Fibroblast of mammary gland (primary cell): ENCODE results near the gene LAIR1.

Experiments
- DNase-seq: peaks from one replicate; pipeline ENCODE4 v3.0.0-alpha.2; 2010; ENCODE audit warnings: low read depth
- H3K4me3 ChIP-seq: 2 replicates; pipeline ENCODE4 v1.5.1; 2011; ENCODE audit warnings: low read depth, mild to moderate bottlenecking, low read length, moderate library complexity; ENCODE audit not compliant: control insufficient read depth
- CTCF ChIP-seq: conservative IDR thresholded peaks from 2 replicates; pipeline ENCODE4 v1.5.1; 2011; ENCODE audit warnings: low read depth, low read length, inconsistent platforms; ENCODE audit not compliant: control insufficient read depth, insufficient read depth

Gene LAIR1

GRCh38 chr19:54352546-54352945 is 12.2 kb downstream of the LAIR1 start:
- no peak for DNase-seq
- TF ChIP-seq CTCF = no peak
- no peak overlapping the region for H3K4me3 ChIP-seq

GRCh38 chr19:54352041-54352440 is 12.7 kb downstream of the LAIR1 start:
- no peak for TF ChIP-seq CTCF
- H3K4me3 ChIP-seq = no peak overlapping the region
- no peak for DNase-seq

- DNase-seq = no peak
- TF ChIP-seq CTCF = no peak
- H3K4me3 ChIP-seq = no peak overlapping the region
Measured at GRCh38 chr19:54351474-54351873, 13.3 kb downstream of the LAIR1 start.

GRCh38 chr19:54345938-54346386 is 18.8 kb downstream of the LAIR1 start:
- H3K4me3 ChIP-seq = no peak overlapping the region
- no peak for TF ChIP-seq CTCF
- no peak for DNase-seq

- no peak for DNase-seq
- H3K4me3 ChIP-seq = no peak overlapping the region
- TF ChIP-seq CTCF = no peak
Measured at GRCh38 chr19:54343868-54344267, 20.9 kb downstream of the LAIR1 start.

- no peak for TF ChIP-seq CTCF
- DNase-seq = no peak
- H3K4me3 ChIP-seq = no peak overlapping the region
Measured at GRCh38 chr19:54341295-54341694, 23.4 kb downstream of the LAIR1 start.

GRCh38 chr19:54339646-54340358 is 24.9 kb downstream of the LAIR1 start:
- no peak for TF ChIP-seq CTCF
- DNase-seq = no peak
- no peak overlapping the region for H3K4me3 ChIP-seq
